ENCODE results near the gene SLC35D2.

SLC35D2 gene

GRCh38 chr9:96418083-96418919 lies 34.8 kb upstream of the SLC35D2 start, which contains the start of gene ZNF367:
TSS of gene ZNF367 (minus strand) at chr9:96418370. CDS start at chr9:96418032, 338 bp downstream.
- Histone ChIP-seq H3K9me3 (ENCODE audit: control insufficient read depth in 2 of 2, low read length in 2 of 2) (no peaks in the 10 kb centered on the region), H3K4me1 (ENCODE audit: control insufficient read depth in 2 of 2, insufficient read depth in 2 of 2, low read length in 2 of 2) (peaks cover 20 to 33% of the 10 kb centered on the region in 2 donors), H3K27ac (ENCODE audit: low read depth in 2 of 2, low read length in 2 of 2) (peak within 1 kb of the TSS; percentile 99 to 100), H3K9ac (ENCODE audit: low read depth in 1 of 2, low read length in 2 of 2) (peak within 1 kb of the TSS; percentile 93 to 94), H3K4me3 (ENCODE audit: low read length in 2 of 2) (peak within 1 kb of the TSS; percentile 85 to 96), H3K27me3 (ENCODE audit: control insufficient read depth in 2 of 2, insufficient read depth in 2 of 2, low read length in 2 of 2) (no peaks in the 10 kb centered on the region), H3K36me3 (ENCODE audit: control insufficient read depth in 2 of 2, insufficient read depth in 2 of 2, low read length in 2 of 2) (no peaks in the 10 kb centered on the region)

- Histone ChIP-seq H3K36me3 (ENCODE audit: control insufficient read depth in 2 of 2, insufficient read depth in 2 of 2, low read length in 2 of 2) (no peaks in the 10 kb centered on the region), H3K4me1 (ENCODE audit: control insufficient read depth in 2 of 2, insufficient read depth in 2 of 2, low read length in 2 of 2) (peaks cover 20 to 36% of the 10 kb centered on the region in 2 donors), H3K4me3 (ENCODE audit: low read length in 2 of 2) (peak overlapping the region; percentile 78 to 85), H3K9ac (ENCODE audit: low read depth in 1 of 2, low read length in 2 of 2) (peak overlapping the region; percentile 65 to 84), H3K9me3 (ENCODE audit: control insufficient read depth in 2 of 2, low read length in 2 of 2) (no peaks in the 10 kb centered on the region), H3K27me3 (ENCODE audit: control insufficient read depth in 2 of 2, insufficient read depth in 2 of 2, low read length in 2 of 2) (no peaks in the 10 kb centered on the region), H3K27ac (ENCODE audit: low read depth in 2 of 2, low read length in 2 of 2) (peak overlapping the region; percentile 99 to 100)
These were observed 34.2 kb upstream of the SLC35D2 start for GRCh38 chr9:96417661-96418082.

GRCh38 chr9:96417051-96417586 lies 33.6 kb upstream of the SLC35D2 start:
- Histone ChIP-seq H3K4me1 (ENCODE audit: control insufficient read depth in 2 of 2, insufficient read depth in 2 of 2, low read length in 2 of 2) (peaks cover 20 to 36% of the 10 kb centered on the region in 2 donors), H3K27me3 (ENCODE audit: control insufficient read depth in 2 of 2, insufficient read depth in 2 of 2, low read length in 2 of 2) (no peaks in the 10 kb centered on the region), H3K27ac (ENCODE audit: low read depth in 2 of 2, low read length in 2 of 2) (peak overlapping the region; percentile 95 to 99), H3K9me3 (ENCODE audit: control insufficient read depth in 2 of 2, low read length in 2 of 2) (no peaks in the 10 kb centered on the region), H3K4me3 (ENCODE audit: low read length in 2 of 2) (peak overlapping the region; percentile 85 to 96), H3K36me3 (ENCODE audit: control insufficient read depth in 2 of 2, insufficient read depth in 2 of 2, low read length in 2 of 2) (no peaks in the 10 kb centered on the region), H3K9ac (ENCODE audit: low read depth in 1 of 2, low read length in 2 of 2) (peak overlapping the region; percentile 86)

- H3K36me3 ChIP-seq (ENCODE audit: control insufficient read depth in 2 of 2, insufficient read depth in 2 of 2, low read length in 2 of 2), result no peaks in the 10 kb centered on the region
- no peaks in the 10 kb centered on the region for H3K9me3 ChIP-seq (ENCODE audit: control insufficient read depth in 2 of 2, low read length in 2 of 2)
- H3K4me1 ChIP-seq (ENCODE audit: control insufficient read depth in 2 of 2, insufficient read depth in 2 of 2, low read length in 2 of 2), result peaks cover 15 to 21% of the 10 kb centered on the region in 2 donors
- H3K4me3 ChIP-seq (ENCODE audit: low read length in 2 of 2), result peak overlapping the region; percentile 50 to 54
- peak overlapping the region; percentile 30 to 65 for H3K9ac ChIP-seq (ENCODE audit: low read depth in 1 of 2, low read length in 2 of 2)
- H3K27me3 ChIP-seq (ENCODE audit: control insufficient read depth in 2 of 2, insufficient read depth in 2 of 2, low read length in 2 of 2), result no peaks in the 10 kb centered on the region
- H3K27ac ChIP-seq (ENCODE audit: low read depth in 2 of 2, low read length in 2 of 2), result peak overlapping the region; percentile 37 to 66
These were observed 30.1 kb upstream of the SLC35D2 start for GRCh38 chr9:96413302-96414221.

GRCh38 chr9:96412174-96412913 lies 28.8 kb upstream of the SLC35D2 start:
- Histone ChIP-seq H3K27me3 (ENCODE audit: control insufficient read depth in 2 of 2, insufficient read depth in 2 of 2, low read length in 2 of 2) (no peaks in the 10 kb centered on the region), H3K4me1 (ENCODE audit: control insufficient read depth in 2 of 2, insufficient read depth in 2 of 2, low read length in 2 of 2) (peaks cover 15 to 21% of the 10 kb centered on the region in 2 donors), H3K4me3 (ENCODE audit: low read length in 2 of 2) (no peak overlapping the region), H3K36me3 (ENCODE audit: control insufficient read depth in 2 of 2, insufficient read depth in 2 of 2, low read length in 2 of 2) (no peaks in the 10 kb centered on the region), H3K9ac (ENCODE audit: low read depth in 1 of 2, low read length in 2 of 2) (no peak overlapping the region), H3K27ac (ENCODE audit: low read depth in 2 of 2, low read length in 2 of 2) (no peak overlapping the region), H3K9me3 (ENCODE audit: control insufficient read depth in 2 of 2, low read length in 2 of 2) (no peaks in the 10 kb centered on the region)

- Histone ChIP-seq H3K9me3 (ENCODE audit: control insufficient read depth in 2 of 2, low read length in 2 of 2) (no peaks in the 10 kb centered on the region), H3K9ac (ENCODE audit: low read depth in 1 of 2, low read length in 2 of 2) (no peak overlapping the region), H3K4me3 (ENCODE audit: low read length in 2 of 2) (no peak overlapping the region), H3K36me3 (ENCODE audit: control insufficient read depth in 2 of 2, insufficient read depth in 2 of 2, low read length in 2 of 2) (no peaks in the 10 kb centered on the region), H3K27me3 (ENCODE audit: control insufficient read depth in 2 of 2, insufficient read depth in 2 of 2, low read length in 2 of 2) (no peaks in the 10 kb centered on the region), H3K4me1 (ENCODE audit: control insufficient read depth in 2 of 2, insufficient read depth in 2 of 2, low read length in 2 of 2) (peaks cover 10 to 13% of the 10 kb centered on the region in 2 donors), H3K27ac (ENCODE audit: low read depth in 2 of 2, low read length in 2 of 2) (no peak overlapping the region)
These were observed 27.8 kb upstream of the SLC35D2 start for GRCh38 chr9:96411129-96411838.

GRCh38 chr9:96408409-96409280 lies 25.1 kb upstream of the SLC35D2 start:
- Histone ChIP-seq H3K9me3 (ENCODE audit: control insufficient read depth in 2 of 2, low read length in 2 of 2) (no peaks in the 10 kb centered on the region), H3K4me1 (ENCODE audit: control insufficient read depth in 2 of 2, insufficient read depth in 2 of 2, low read length in 2 of 2) (peaks cover 1 to 6% of the 10 kb centered on the region in 2 donors), H3K27ac (ENCODE audit: low read depth in 2 of 2, low read length in 2 of 2) (no peak overlapping the region), H3K27me3 (ENCODE audit: control insufficient read depth in 2 of 2, insufficient read depth in 2 of 2, low read length in 2 of 2) (no peaks in the 10 kb centered on the region), H3K36me3 (ENCODE audit: control insufficient read depth in 2 of 2, insufficient read depth in 2 of 2, low read length in 2 of 2) (no peaks in the 10 kb centered on the region), H3K4me3 (ENCODE audit: low read length in 2 of 2) (no peak overlapping the region), H3K9ac (ENCODE audit: low read depth in 1 of 2, low read length in 2 of 2) (no peak overlapping the region)

GRCh38 chr9:96400132-96400910 lies 16.8 kb upstream of the SLC35D2 start:
- H3K4me1 ChIP-seq (ENCODE audit: control insufficient read depth in 2 of 2, insufficient read depth in 2 of 2, low read length in 2 of 2), result no peaks in the 10 kb centered on the region
- no peak overlapping the region for H3K9ac ChIP-seq (ENCODE audit: low read depth in 1 of 2, low read length in 2 of 2)
- no peaks in the 10 kb centered on the region for H3K36me3 ChIP-seq (ENCODE audit: control insufficient read depth in 2 of 2, insufficient read depth in 2 of 2, low read length in 2 of 2)
- no peaks in the 10 kb centered on the region for H3K9me3 ChIP-seq (ENCODE audit: control insufficient read depth in 2 of 2, low read length in 2 of 2)
- no peak overlapping the region for H3K4me3 ChIP-seq (ENCODE audit: low read length in 2 of 2)
- no peaks in the 10 kb centered on the region for H3K27me3 ChIP-seq (ENCODE audit: control insufficient read depth in 2 of 2, insufficient read depth in 2 of 2, low read length in 2 of 2)
- H3K27ac ChIP-seq (ENCODE audit: low read depth in 2 of 2, low read length in 2 of 2), result no peak overlapping the region

Measured in mucosa of rectum (tissue), 2 donors.